Osteocyte (in vitro differentiated cells): Measurements from ENCODE around the gene MEIS2. TPM values are rescaled to one million over a fixed set of nuclear protein-coding genes. Genes with fewer than 3 reads are reported as not detected.

Experiments used
- DNase-seq: peaks from one replicate; pipeline ENCODE4 v3.0.0; 2021; ENCODE audit warnings: mixed read lengths; ENCODE audit not compliant: unreplicated experiment; ENCODE audit errors: extremely low spot score
- H3K27ac Mint-ChIP-seq: one replicate; pipeline ENCODE4 v1.8.0; 2021; ENCODE audit warnings: mild to moderate bottlenecking, mixed read lengths; ENCODE audit not compliant: unreplicated experiment
- H3K27me3 Mint-ChIP-seq: one replicate; pipeline ENCODE4 v1.8.0; 2021; ENCODE audit warnings: mixed read lengths; ENCODE audit not compliant: unreplicated experiment
- H3K36me3 Mint-ChIP-seq: one replicate; pipeline ENCODE4 v1.8.0; 2021; ENCODE audit warnings: mixed read lengths; ENCODE audit not compliant: unreplicated experiment
- H3K4me1 Mint-ChIP-seq: one replicate; pipeline ENCODE4 v1.8.0; 2021; ENCODE audit warnings: mixed read lengths; ENCODE audit not compliant: unreplicated experiment
- H3K4me3 Mint-ChIP-seq: one replicate; pipeline ENCODE4 v1.8.0; 2021; ENCODE audit warnings: mild to moderate bottlenecking, moderate library complexity, mixed read lengths; ENCODE audit not compliant: unreplicated experiment
- H3K9me3 Mint-ChIP-seq: one replicate; pipeline ENCODE4 v1.8.0; 2021; ENCODE audit warnings: mixed read lengths; ENCODE audit not compliant: unreplicated experiment
- total RNA-seq: library from RNA; stranded (reverse); gene quantifications from 2 replicates; pipeline ENCODE4 v1.2.1, GENCODE V29; 2021
- TF ChIP-seq, protein P1 (sequence below): fragments of 200-600 bp; sonication (generic); IDR thresholded peaks from 2 replicates; pipeline ENCODE4 v1.5.0; 2021; ENCODE audit warnings: antibody characterized with exemption, mild to moderate bottlenecking, moderate library complexity

The MEIS2 gene
- total RNA-seq, 1 donor from 2014 or later, result 79.9 TPM

DNA sequence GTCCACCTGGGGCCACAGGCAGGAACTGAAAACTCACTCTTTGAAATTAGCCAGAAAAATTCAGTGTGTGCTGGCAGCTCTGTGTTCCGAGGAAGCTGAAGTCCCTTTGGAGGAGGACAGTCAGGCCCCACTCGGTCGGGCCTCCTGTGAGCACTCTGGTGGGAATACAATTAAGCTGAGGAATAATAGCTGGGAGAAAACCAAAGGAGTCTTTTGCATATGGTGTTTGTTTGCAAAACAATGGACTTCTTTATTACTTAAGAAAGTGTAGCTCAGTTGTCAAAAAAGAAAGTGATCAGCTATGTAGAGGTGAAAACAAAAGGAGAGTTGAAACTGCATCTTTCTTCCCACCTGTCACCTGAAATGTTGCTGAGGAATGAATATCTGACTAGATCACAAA lies 202.5 kb downstream of the MEIS2 start:
- Mint-ChIP-seq H3K27me3 (no peaks in the 10 kb centered on the region), H3K4me3 (no peak overlapping the region)

DNA sequence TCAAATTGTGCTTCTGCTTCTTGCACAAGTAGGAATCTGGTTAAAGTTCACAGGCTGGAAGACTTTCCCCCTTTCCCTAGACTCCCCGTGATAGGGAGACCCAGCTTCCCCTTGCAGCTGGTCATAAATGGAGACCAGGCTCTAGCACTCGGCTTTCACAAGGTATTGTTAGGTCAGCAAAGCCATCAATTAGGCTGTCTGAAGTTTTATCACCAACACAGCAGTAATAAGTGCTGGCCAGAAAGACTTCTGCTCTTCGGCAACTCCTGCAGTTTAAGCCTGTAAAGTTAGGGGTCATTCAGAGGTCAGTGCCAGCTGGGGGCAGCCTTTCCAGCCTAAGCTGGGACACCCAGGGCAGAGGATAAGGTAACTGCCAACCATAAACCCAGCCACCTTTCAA lies 203.4 kb downstream of the MEIS2 start:
- peaks cover 12% of the 10 kb centered on the region for H3K4me1 Mint-ChIP-seq
- TF ChIP-seq, protein P1, sequence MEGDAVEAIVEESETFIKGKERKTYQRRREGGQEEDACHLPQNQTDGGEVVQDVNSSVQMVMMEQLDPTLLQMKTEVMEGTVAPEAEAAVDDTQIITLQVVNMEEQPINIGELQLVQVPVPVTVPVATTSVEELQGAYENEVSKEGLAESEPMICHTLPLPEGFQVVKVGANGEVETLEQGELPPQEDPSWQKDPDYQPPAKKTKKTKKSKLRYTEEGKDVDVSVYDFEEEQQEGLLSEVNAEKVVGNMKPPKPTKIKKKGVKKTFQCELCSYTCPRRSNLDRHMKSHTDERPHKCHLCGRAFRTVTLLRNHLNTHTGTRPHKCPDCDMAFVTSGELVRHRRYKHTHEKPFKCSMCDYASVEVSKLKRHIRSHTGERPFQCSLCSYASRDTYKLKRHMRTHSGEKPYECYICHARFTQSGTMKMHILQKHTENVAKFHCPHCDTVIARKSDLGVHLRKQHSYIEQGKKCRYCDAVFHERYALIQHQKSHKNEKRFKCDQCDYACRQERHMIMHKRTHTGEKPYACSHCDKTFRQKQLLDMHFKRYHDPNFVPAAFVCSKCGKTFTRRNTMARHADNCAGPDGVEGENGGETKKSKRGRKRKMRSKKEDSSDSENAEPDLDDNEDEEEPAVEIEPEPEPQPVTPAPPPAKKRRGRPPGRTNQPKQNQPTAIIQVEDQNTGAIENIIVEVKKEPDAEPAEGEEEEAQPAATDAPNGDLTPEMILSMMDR, result no peak
- H3K4me3 Mint-ChIP-seq, result no peak overlapping the region
- H3K36me3 Mint-ChIP-seq, result peaks cover 48% of the 10 kb centered on the region
- no peaks in the 10 kb centered on the region for H3K27me3 Mint-ChIP-seq
- DNase-seq, result no peak
- H3K9me3 Mint-ChIP-seq, result no peaks in the 10 kb centered on the region
- no peak overlapping the region for H3K27ac Mint-ChIP-seq

More for the DNA sequence above, 202.5 kb downstream of the MEIS2 start:
- H3K27ac Mint-ChIP-seq, result no peak overlapping the region
- H3K9me3 Mint-ChIP-seq, result no peaks in the 10 kb centered on the region
- H3K4me1 Mint-ChIP-seq, result peaks cover 12% of the 10 kb centered on the region
- DNase-seq, result no peak
- H3K36me3 Mint-ChIP-seq, result peaks cover 40% of the 10 kb centered on the region
- TF ChIP-seq, protein P1, result no peak

DNA sequence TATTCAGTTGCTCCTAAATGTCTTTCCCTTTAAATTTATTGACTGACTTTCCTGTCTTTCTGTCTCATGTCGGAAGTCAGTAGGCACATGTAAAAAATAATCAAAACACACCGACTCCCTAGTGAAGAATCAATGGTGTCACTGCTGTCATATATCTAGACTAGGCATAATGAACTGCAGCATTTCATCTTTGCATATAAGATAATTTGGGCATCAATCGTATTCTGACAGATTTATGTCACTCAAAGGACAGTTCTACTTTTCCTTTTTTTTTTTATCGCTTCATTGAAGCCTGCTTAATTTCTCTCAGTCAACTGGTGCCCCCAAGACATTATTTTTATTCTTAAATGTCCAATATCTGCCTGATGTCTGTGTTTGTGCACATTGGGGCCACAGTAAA lies 206.3 kb downstream of the MEIS2 start:
- Mint-ChIP-seq H3K36me3 (peaks cover 69% of the 10 kb centered on the region), H3K4me3 (no peak overlapping the region), H3K27ac (no peak overlapping the region), H3K9me3 (no peaks in the 10 kb centered on the region), H3K4me1 (peaks cover 7% of the 10 kb centered on the region), H3K27me3 (peaks cover 9% of the 10 kb centered on the region)
- TF ChIP-seq, protein P1, result no peak
- DNase-seq, result no peak

DNA sequence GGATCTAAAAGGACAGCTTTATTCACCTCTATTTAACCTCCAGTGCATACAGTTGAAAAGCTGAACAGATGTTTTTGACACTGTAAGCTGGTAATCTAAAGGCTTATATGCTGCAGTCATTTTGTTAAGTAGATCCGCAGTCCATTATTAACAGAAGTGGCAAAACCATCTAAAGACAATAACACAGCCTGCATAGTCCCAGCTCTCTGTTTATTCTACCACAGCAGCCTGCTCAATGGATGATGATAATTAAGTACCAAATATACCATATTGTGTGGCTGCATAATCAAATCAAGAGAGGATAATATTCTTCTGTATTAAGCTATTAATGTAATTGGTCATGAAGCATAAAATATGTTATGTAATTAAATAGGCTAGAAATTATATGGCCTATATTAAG lies 207.1 kb downstream of the MEIS2 start:
- TF ChIP-seq, protein P1, result no peak
- no peak for DNase-seq
- H3K27ac Mint-ChIP-seq, result no peak overlapping the region
- peaks cover 11% of the 10 kb centered on the region for H3K4me1 Mint-ChIP-seq
- H3K27me3 Mint-ChIP-seq, result peaks cover 17% of the 10 kb centered on the region
- no peak overlapping the region for H3K4me3 Mint-ChIP-seq
- peaks cover 73% of the 10 kb centered on the region for H3K36me3 Mint-ChIP-seq
- no peaks in the 10 kb centered on the region for H3K9me3 Mint-ChIP-seq

DNA sequence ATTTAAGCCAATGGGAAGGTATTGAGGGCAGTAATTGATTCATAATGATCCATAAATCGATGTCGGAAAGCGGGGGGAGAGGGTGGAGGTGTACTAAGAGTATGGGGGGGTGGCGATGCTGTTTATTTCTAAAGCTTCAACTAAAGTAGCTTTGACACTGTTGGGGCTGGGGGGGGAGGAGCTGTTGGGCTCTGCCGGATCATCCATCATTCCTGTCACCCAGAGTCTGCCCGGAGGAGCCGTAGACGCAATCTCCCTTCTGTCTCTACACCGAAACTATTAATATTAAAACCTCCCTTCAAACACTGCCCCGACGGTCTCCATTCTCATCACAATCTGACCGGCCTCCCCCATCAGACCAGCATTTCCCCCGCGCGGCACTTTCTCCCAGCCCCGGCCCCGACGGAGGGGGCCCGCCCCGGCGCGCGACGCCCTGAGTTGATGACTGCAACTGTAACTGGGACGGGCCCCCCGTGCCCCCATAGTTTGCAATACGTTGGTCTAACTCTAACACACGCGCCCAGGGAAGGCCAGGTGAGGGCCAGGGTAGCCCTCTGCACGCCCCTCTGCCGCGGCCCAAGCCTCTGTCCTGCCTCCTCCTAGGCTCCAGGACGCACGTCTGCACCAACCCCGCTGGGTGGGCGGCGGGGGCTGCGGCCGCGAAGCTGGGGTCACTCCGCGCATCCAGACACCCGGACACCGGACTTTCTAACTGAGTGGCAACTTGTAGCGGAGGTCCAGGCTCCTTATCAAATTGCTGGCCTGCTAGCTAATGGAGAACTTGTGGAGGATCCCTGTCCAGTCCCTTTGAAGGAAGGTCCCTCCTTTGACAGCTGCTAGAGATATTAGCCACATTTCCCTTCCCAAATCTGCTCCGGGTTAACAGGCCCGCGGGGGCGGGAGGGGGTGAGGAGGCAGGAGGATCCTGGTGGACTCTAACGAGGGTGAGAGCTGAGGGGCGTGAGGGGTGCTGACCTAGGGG lies 212.0 kb downstream of the MEIS2 start:
- no peak for DNase-seq
- TF ChIP-seq, protein P1, result no peak
- Mint-ChIP-seq H3K9me3 (no peaks in the 10 kb centered on the region), H3K4me3 (peak overlapping the region; percentile 38), H3K27ac (no peak overlapping the region), H3K36me3 (peaks cover 47% of the 10 kb centered on the region), H3K4me1 (peaks cover 36% of the 10 kb centered on the region), H3K27me3 (peaks cover 65% of the 10 kb centered on the region)
